Smooth muscle cell (in vitro differentiated cells): ENCODE data around the gene ABHD12B. TPM values are rescaled to one million over a fixed set of nuclear protein-coding genes. Genes with fewer than 3 reads are reported as not detected.

Experiments
- DNase-seq: peaks from one replicate; lab custom pipeline; 2025; ENCODE audit not compliant: unreplicated experiment; lab: John Stamatoyannopoulos, UW
- H2AFZ ChIP-seq: fragments of 200-600 bp; sonication (generic); 2 replicates; pipeline ENCODE4 v1.6.0; 2016; ENCODE audit warnings: antibody characterized with exemption, low read depth, mild to moderate bottlenecking
- H3F3A ChIP-seq: fragments of 200-600 bp; sonication (generic); 2 replicates; pipeline ENCODE4 v1.6.0; 2017; ENCODE audit warnings: antibody characterized with exemption, low read depth
- H3K27ac ChIP-seq: fragments of 200-600 bp; sonication (generic); 2 replicates; pipeline ENCODE4 v1.5.1; 2016; ENCODE audit warnings: low read depth, mild to moderate bottlenecking
- H3K27me3 ChIP-seq: fragments of 200-600 bp; sonication (generic); 2 replicates; pipeline ENCODE4 v1.6.1; 2016; ENCODE audit warnings: low read depth, mild to moderate bottlenecking
- H3K36me3 ChIP-seq: fragments of 200-600 bp; sonication (generic); 2 replicates; pipeline ENCODE4 v1.5.1; 2016; ENCODE audit warnings: low read depth
- H3K4me1 ChIP-seq: fragments of 200-600 bp; sonication (generic); 2 replicates; pipeline ENCODE4 v1.5.1; 2016; ENCODE audit warnings: low read depth
- H3K4me2 ChIP-seq: fragments of 200-600 bp; sonication (generic); 2 replicates; pipeline ENCODE4 v1.6.0; 2016; ENCODE audit warnings: mild to moderate bottlenecking
- H3K4me3 ChIP-seq: fragments of 200-600 bp; sonication (generic); 2 replicates; pipeline ENCODE4 v1.5.1; 2016; ENCODE audit warnings: mild to moderate bottlenecking
- H3K79me2 ChIP-seq: fragments of 200-600 bp; sonication (generic); 2 replicates; pipeline ENCODE4 v1.6.0; 2016; ENCODE audit warnings: low read depth, mild to moderate bottlenecking
- H3K9ac ChIP-seq: fragments of 200-600 bp; sonication (generic); 2 replicates; pipeline ENCODE4 v1.6.0; 2016; ENCODE audit warnings: low read depth
- H3K9me3 ChIP-seq: fragments of 200-600 bp; sonication (generic); replicated peaks from 2 replicates; pipeline ENCODE4 v1.5.1; 2016; ENCODE audit warnings: low read depth
- H4K20me1 ChIP-seq: fragments of 200-600 bp; sonication (generic); 2 replicates; pipeline ENCODE4 v1.6.0; 2016; ENCODE audit warnings: low read depth
- WGBS: methylation state at CpG from one replicate; pipeline ENCODE4 v1.1.7; 2016; ENCODE audit warnings: low lambda C conversion rate; 5-methylcytosine and 5-hydroxymethylcytosine counted together
- polyA plus RNA-seq: library from polyadenylated mRNA; unstranded; fragments of >200 nt; fragmentation: Nextera tagmentation; extraction: Ambion mirVana; gene quantifications from 2 replicates; pipeline ENCODE4 v1.2.1, GENCODE V29; 2016
- total RNA-seq: library from RNA; depleted of rRNA; stranded (reverse); fragments of >200 nt; gene quantifications from 2 replicates; pipeline ENCODE4 v1.2.3, GENCODE V29; 2014
- TF ChIP-seq, protein P1 (sequence below): fragments of 200-600 bp; sonication (generic); IDR thresholded peaks from 2 replicates; pipeline ENCODE4 v1.5.1; 2017; ENCODE audit warnings: borderline replicate concordance, mild to moderate bottlenecking, antibody characterized with exemption; ENCODE audit not compliant: insufficient read depth, poor library complexity, severe bottlenecking

The ABHD12B gene
- total and polyA plus RNA-seq, 2 experiments from 2014 or later, result not detected

DNA sequence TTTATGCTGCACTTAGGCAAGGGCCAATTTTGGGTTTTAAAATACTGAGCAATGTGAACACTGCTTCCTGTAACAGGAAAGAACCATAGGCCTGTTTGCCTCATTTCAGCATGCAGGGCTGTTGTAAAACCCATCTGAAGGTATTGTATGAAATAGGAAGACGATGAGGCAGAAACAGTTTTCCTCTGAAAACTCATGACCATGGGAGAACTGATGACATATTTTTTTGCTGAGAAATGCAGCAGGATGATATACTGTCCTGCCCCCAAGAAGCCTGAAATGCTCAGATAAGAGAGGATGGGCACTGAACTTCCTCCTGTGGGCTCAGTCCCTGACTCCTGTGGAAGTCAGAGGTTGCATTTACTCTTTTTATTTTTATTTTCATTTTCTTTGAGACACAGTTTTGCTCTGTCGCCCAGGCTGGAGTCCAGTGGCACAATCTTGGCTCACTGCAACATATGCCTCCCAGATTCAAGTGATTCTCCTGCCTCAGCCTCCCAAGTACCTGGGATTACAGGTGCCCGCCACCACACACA, 55.1 kb downstream of the ABHD12B start:
- Histone ChIP-seq H3K9me3 (no peaks in the 10 kb centered on the region), H3K36me3 (no peaks in the 10 kb centered on the region), H2AFZ (no peak overlapping the region), H3F3A (no peaks in the 10 kb centered on the region), H3K4me2 (no peak overlapping the region), H3K9ac (no peak overlapping the region), H3K4me1 (no peaks in the 10 kb centered on the region), H3K27ac (no peak overlapping the region), H3K27me3 (no peaks in the 10 kb centered on the region), H3K4me3 (no peak overlapping the region), H3K79me2 (no peaks in the 10 kb centered on the region), H4K20me1 (no peaks in the 10 kb centered on the region)
- WGBS, result 95% methylated on average over 3 of the region's 3 CpGs
- TF ChIP-seq, protein P1, sequence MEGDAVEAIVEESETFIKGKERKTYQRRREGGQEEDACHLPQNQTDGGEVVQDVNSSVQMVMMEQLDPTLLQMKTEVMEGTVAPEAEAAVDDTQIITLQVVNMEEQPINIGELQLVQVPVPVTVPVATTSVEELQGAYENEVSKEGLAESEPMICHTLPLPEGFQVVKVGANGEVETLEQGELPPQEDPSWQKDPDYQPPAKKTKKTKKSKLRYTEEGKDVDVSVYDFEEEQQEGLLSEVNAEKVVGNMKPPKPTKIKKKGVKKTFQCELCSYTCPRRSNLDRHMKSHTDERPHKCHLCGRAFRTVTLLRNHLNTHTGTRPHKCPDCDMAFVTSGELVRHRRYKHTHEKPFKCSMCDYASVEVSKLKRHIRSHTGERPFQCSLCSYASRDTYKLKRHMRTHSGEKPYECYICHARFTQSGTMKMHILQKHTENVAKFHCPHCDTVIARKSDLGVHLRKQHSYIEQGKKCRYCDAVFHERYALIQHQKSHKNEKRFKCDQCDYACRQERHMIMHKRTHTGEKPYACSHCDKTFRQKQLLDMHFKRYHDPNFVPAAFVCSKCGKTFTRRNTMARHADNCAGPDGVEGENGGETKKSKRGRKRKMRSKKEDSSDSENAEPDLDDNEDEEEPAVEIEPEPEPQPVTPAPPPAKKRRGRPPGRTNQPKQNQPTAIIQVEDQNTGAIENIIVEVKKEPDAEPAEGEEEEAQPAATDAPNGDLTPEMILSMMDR, result no peak
- DNase-seq, result no peak

- Histone ChIP-seq H3K4me2 (no peak overlapping the region), H3F3A (no peaks in the 10 kb centered on the region), H3K4me1 (peaks cover 8% of the 10 kb centered on the region), H4K20me1 (no peaks in the 10 kb centered on the region), H3K4me3 (no peak overlapping the region), H3K9ac (no peak overlapping the region), H2AFZ (no peak overlapping the region), H3K79me2 (no peaks in the 10 kb centered on the region), H3K9me3 (no peaks in the 10 kb centered on the region), H3K36me3 (no peaks in the 10 kb centered on the region), H3K27ac (no peak overlapping the region), H3K27me3 (no peaks in the 10 kb centered on the region)
- DNase-seq, result no peak
- TF ChIP-seq, protein P1, result no peak
- WGBS, result 79% methylated on average over 6 of the region's 6 CpGs
Observed at GRCh38 chr14:50928002-50928635, 56.3 kb downstream of the ABHD12B start.

DNA sequence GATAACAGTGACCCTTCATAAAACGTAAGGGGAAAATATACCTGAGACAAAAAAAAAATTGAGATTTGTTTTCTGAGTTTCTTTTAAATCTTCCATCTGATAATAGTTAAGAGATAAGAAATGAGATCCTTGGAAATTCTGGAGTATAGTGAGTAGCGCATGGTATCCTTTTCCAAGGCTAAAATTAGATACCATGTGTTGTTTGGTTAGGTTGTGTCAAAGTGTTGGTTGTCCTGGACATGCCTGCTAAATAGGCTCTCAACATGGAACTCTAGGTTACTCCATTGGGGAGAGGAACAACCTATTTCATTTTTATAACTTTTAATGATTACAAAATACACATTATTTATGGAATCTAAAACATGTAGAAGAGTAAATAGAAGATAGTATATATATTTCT, 57.7 kb downstream of the ABHD12B start:
- H3K4me1 ChIP-seq, result peaks cover 10% of the 10 kb centered on the region
- no peaks in the 10 kb centered on the region for H4K20me1 ChIP-seq
- no peaks in the 10 kb centered on the region for H3F3A ChIP-seq
- no peak for DNase-seq
- WGBS, result 61% methylated on average over 2 of the region's 2 CpGs
- H3K9ac ChIP-seq, result no peak overlapping the region
- no peaks in the 10 kb centered on the region for H3K9me3 ChIP-seq
- TF ChIP-seq, protein P1, result no peak
- no peak overlapping the region for H3K27ac ChIP-seq
- no peaks in the 10 kb centered on the region for H3K36me3 ChIP-seq
- H3K4me2 ChIP-seq, result no peak overlapping the region
- no peak overlapping the region for H3K4me3 ChIP-seq
- no peak overlapping the region for H2AFZ ChIP-seq
- no peaks in the 10 kb centered on the region for H3K27me3 ChIP-seq
- no peaks in the 10 kb centered on the region for H3K79me2 ChIP-seq

- H3K4me2 ChIP-seq, result no peak overlapping the region
- no peaks in the 10 kb centered on the region for H4K20me1 ChIP-seq
- H3K4me1 ChIP-seq, result peaks cover 10% of the 10 kb centered on the region
- no peaks in the 10 kb centered on the region for H3F3A ChIP-seq
- WGBS, result 97% methylated on average over 3 of the region's 3 CpGs
- H3K79me2 ChIP-seq, result no peaks in the 10 kb centered on the region
- TF ChIP-seq, protein P1, result no peak
- H3K36me3 ChIP-seq, result no peaks in the 10 kb centered on the region
- H3K9me3 ChIP-seq, result no peaks in the 10 kb centered on the region
- no peak overlapping the region for H2AFZ ChIP-seq
- H3K9ac ChIP-seq, result no peak overlapping the region
- H3K27ac ChIP-seq, result no peak overlapping the region
- H3K4me3 ChIP-seq, result no peak overlapping the region
- DNase-seq, result no peak
- H3K27me3 ChIP-seq, result no peaks in the 10 kb centered on the region
Observed at GRCh38 chr14:50931559-50931958, 59.7 kb downstream of the ABHD12B start.
